Mesothelial cell of epicardium (in vitro differentiated cells): ENCODE measurements around the gene CAVIN2. TPM values are rescaled to one million over a fixed set of nuclear protein-coding genes. Genes with fewer than 3 reads are reported as not detected.

Experiments used
- DNase-seq, 2 experiments: peaks; one replicate each; pipeline ENCODE4 v3.0.0; 2021; ENCODE audit warnings: low spot score in 2 of 2; ENCODE audit not compliant: unreplicated experiment in 2 of 2
- H3K27ac Mint-ChIP-seq: 2 replicates; pipeline ENCODE4 v1.8.0; 2021; ENCODE audit warnings: mixed read lengths
- H3K27me3 Mint-ChIP-seq: 2 replicates; pipeline ENCODE4 v1.8.0; 2021; ENCODE audit warnings: low read depth, mixed read lengths
- H3K36me3 Mint-ChIP-seq: 2 replicates; pipeline ENCODE4 v1.8.0; 2021; ENCODE audit warnings: mixed read lengths
- H3K4me1 Mint-ChIP-seq: 2 replicates; pipeline ENCODE4 v1.8.0; 2021; ENCODE audit warnings: mixed read lengths
- H3K4me3 Mint-ChIP-seq: 2 replicates; pipeline ENCODE4 v1.8.0; 2021; ENCODE audit warnings: mild to moderate bottlenecking, moderate library complexity, mixed read lengths
- H3K9me3 Mint-ChIP-seq: 2 replicates; pipeline ENCODE4 v1.8.0; 2021; ENCODE audit warnings: mixed read lengths
- CTCF ChIP-seq: fragments of 200-600 bp; sonication (generic); IDR thresholded peaks from one replicate; pipeline ENCODE4 v1.5.0; 2021; ENCODE audit warnings: antibody characterized with exemption; ENCODE audit not compliant: unreplicated experiment
- total RNA-seq: library from RNA; stranded (reverse); gene quantifications from 3 replicates; pipeline ENCODE4 v1.2.1, GENCODE V29; 2021

The CAVIN2 gene
- total RNA-seq, 1 donor from 2014 or later, result 0.96 TPM

- H3K27ac Mint-ChIP-seq, result peak overlapping the region; percentile 27
- no peak overlapping the region for H3K4me3 Mint-ChIP-seq
- H3K9me3 Mint-ChIP-seq, result no peaks in the 10 kb centered on the region
- H3K36me3 Mint-ChIP-seq, result no peaks in the 10 kb centered on the region
- H3K4me1 Mint-ChIP-seq, result peaks cover 34% of the 10 kb centered on the region
- no peak for DNase-seq
- TF ChIP-seq CTCF, result no peak
- no peaks in the 10 kb centered on the region for H3K27me3 Mint-ChIP-seq
Measured at GRCh38 chr2:191845248-191845715, 1.6 kb downstream of the CAVIN2 start.

GRCh38 chr2:191844706-191845105, 2.2 kb downstream of the CAVIN2 start:
- Mint-ChIP-seq H3K27me3 (no peaks in the 10 kb centered on the region), H3K4me1 (peaks cover 34% of the 10 kb centered on the region), H3K4me3 (no peak overlapping the region), H3K36me3 (no peaks in the 10 kb centered on the region), H3K27ac (peak overlapping the region; percentile 27), H3K9me3 (no peaks in the 10 kb centered on the region)
- TF ChIP-seq CTCF, result no peak
- DNase-seq, result no peak

GRCh38 chr2:191840921-191841320, 6.0 kb downstream of the CAVIN2 start:
- H3K4me1 Mint-ChIP-seq, result peaks cover 17% of the 10 kb centered on the region
- no peak for DNase-seq
- no peaks in the 10 kb centered on the region for H3K9me3 Mint-ChIP-seq
- no peak for TF ChIP-seq CTCF
- H3K27me3 Mint-ChIP-seq, result no peaks in the 10 kb centered on the region
- no peak overlapping the region for H3K27ac Mint-ChIP-seq
- no peaks in the 10 kb centered on the region for H3K36me3 Mint-ChIP-seq
- no peak overlapping the region for H3K4me3 Mint-ChIP-seq

- no peaks in the 10 kb centered on the region for H3K36me3 Mint-ChIP-seq
- H3K4me3 Mint-ChIP-seq, result no peak overlapping the region
- H3K9me3 Mint-ChIP-seq, result no peaks in the 10 kb centered on the region
- H3K27ac Mint-ChIP-seq, result no peak overlapping the region
- peaks cover 9% of the 10 kb centered on the region for H3K4me1 Mint-ChIP-seq
- H3K27me3 Mint-ChIP-seq, result no peaks in the 10 kb centered on the region
- no peak for TF ChIP-seq CTCF
- DNase-seq, result no peak
Measured at GRCh38 chr2:191839918-191840804, 6.7 kb downstream of the CAVIN2 start.

- H3K4me3 Mint-ChIP-seq, result no peak overlapping the region
- no peak overlapping the region for H3K27ac Mint-ChIP-seq
Measured at GRCh38 chr2:191838526-191838925, 8.4 kb downstream of the CAVIN2 start.

More at GRCh38 chr2:191838526-191838925, 8.4 kb downstream of the CAVIN2 start:
- DNase-seq, result no peak
- no peak for TF ChIP-seq CTCF
- H3K36me3 Mint-ChIP-seq, result no peaks in the 10 kb centered on the region
- no peaks in the 10 kb centered on the region for H3K9me3 Mint-ChIP-seq
- H3K4me1 Mint-ChIP-seq, result no peaks in the 10 kb centered on the region
- no peaks in the 10 kb centered on the region for H3K27me3 Mint-ChIP-seq
